HL-60 (cell line): ENCODE data around the gene RPS8.
"Not testable (repeated sequence)": the region's sequence is repeated elsewhere in the genome, so short reads cannot be mapped to it uniquely, and the experiment has no call there.

ENCODE experiments used
- DNase-seq, 2 experiments: peaks; one replicate each; pipeline ENCODE4 v3.0.0-alpha.2; 2010 to 2020; ENCODE audit warnings: low read depth in 1 of 2, low spot score in 1 of 2
- H3K27ac ChIP-seq: fragments of 250-450 bp; sonication (Bioruptor Pico); replicated peaks from 2 replicates; pipeline ENCODE4 v1.5.1; 2020; ENCODE audit warnings: mild to moderate bottlenecking, moderate library complexity
- H3K27me3 ChIP-seq: fragments of 250-450 bp; sonication (Bioruptor Pico); 2 replicates; pipeline ENCODE4 v1.5.1; 2021; ENCODE audit warnings: mild to moderate bottlenecking, moderate library complexity; ENCODE audit not compliant: insufficient read depth, poor library complexity, severe bottlenecking
- H3K4me3 ChIP-seq: replicated peaks from 2 replicates; pipeline ENCODE4 v1.5.1; 2011; ENCODE audit warnings: mild to moderate bottlenecking, control low read depth, low read length; ENCODE audit not compliant: insufficient read depth
- CTCF ChIP-seq: IDR thresholded peaks from one replicate; pipeline ENCODE4 v1.5.1; 2011; ENCODE audit warnings: low read length, control low read depth, inconsistent platforms; ENCODE audit not compliant: insufficient read depth
- GABPA ChIP-seq: IDR thresholded peaks from 2 replicates; pipeline ENCODE4 v1.6.1; 2012; ENCODE audit warnings: low read depth
- POLR2AphosphoS5 ChIP-seq: IDR thresholded peaks from 2 replicates; pipeline ENCODE4 v1.6.1; 2012; ENCODE audit warnings: low read depth
- SPI1 ChIP-seq: IDR thresholded peaks from 2 replicates; pipeline ENCODE4 v1.6.1; 2012; ENCODE audit warnings: low read depth, mild to moderate bottlenecking, borderline replicate concordance
- TF ChIP-seq, protein P1 (sequence below): IDR thresholded peaks from 2 replicates; pipeline ENCODE4 v1.6.1; 2012; ENCODE audit warnings: low read depth; ENCODE audit not compliant: insufficient replicate concordance

RPS8 gene

GRCh38 chr1:44790968-44791801 is 15.8 kb downstream of the RPS8 start:
- Histone ChIP-seq H3K27ac (no peak overlapping the region), H3K27me3 (no peaks in the 10 kb centered on the region), H3K4me3 (no peak overlapping the region)
- DNase-seq, result no peak
- TF ChIP-seq, protein P1, sequence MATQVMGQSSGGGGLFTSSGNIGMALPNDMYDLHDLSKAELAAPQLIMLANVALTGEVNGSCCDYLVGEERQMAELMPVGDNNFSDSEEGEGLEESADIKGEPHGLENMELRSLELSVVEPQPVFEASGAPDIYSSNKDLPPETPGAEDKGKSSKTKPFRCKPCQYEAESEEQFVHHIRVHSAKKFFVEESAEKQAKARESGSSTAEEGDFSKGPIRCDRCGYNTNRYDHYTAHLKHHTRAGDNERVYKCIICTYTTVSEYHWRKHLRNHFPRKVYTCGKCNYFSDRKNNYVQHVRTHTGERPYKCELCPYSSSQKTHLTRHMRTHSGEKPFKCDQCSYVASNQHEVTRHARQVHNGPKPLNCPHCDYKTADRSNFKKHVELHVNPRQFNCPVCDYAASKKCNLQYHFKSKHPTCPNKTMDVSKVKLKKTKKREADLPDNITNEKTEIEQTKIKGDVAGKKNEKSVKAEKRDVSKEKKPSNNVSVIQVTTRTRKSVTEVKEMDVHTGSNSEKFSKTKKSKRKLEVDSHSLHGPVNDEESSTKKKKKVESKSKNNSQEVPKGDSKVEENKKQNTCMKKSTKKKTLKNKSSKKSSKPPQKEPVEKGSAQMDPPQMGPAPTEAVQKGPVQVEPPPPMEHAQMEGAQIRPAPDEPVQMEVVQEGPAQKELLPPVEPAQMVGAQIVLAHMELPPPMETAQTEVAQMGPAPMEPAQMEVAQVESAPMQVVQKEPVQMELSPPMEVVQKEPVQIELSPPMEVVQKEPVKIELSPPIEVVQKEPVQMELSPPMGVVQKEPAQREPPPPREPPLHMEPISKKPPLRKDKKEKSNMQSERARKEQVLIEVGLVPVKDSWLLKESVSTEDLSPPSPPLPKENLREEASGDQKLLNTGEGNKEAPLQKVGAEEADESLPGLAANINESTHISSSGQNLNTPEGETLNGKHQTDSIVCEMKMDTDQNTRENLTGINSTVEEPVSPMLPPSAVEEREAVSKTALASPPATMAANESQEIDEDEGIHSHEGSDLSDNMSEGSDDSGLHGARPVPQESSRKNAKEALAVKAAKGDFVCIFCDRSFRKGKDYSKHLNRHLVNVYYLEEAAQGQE, result no peak
- TF ChIP-seq POLR2AphosphoS5 (no peak), SPI1 (no peak), CTCF (no peak)

DNA sequence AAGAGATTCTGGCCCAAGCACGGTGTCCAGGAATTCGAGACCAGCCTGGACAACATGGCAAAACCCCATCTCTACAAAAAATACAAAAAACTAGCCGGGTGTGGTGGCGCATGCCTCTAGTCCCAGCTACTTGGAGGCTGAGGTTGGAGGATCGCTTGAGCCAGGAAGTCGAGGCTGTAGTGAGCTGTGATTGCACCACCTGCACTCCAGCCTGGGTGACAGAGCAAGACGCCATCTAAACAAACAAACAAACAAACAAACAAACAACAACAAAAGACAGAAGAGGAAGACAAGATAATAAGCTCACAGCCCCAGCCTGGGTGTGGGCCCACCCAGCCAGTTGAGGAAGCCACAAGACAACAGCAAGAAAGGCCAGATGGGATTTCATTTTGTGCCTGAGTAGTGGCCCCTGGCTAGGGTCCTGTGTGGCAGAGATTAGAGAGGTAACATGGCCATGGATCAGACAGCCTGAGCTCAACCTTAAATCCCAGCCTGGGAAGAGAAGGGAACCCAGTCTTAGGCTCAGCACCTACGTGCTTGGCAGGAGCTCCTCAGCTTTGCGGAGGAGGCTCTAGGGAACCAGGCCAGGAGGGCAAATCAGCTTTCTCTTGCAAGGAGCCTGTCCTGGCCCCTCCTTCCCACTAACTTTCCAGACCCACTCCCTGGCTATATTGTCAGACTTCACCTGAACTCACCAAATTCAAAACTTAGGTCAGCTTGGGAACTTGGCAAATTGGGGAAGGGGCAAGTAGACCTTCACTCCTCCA is 17.6 kb downstream of the RPS8 start:
- DNase-seq, result no peak
- no peak for TF ChIP-seq GABPA
- TF ChIP-seq POLR2AphosphoS5, result no peak
- TF ChIP-seq CTCF, result no peak
- no peak overlapping the region for H3K27ac ChIP-seq

GRCh38 chr1:44797886-44798285 is 22.5 kb downstream of the RPS8 start:
- not testable (repeated sequence) for H3K27ac ChIP-seq, H3K27me3 ChIP-seq, H3K4me3 ChIP-seq, DNase-seq

More for the DNA sequence above, 17.6 kb downstream of the RPS8 start:
- Histone ChIP-seq H3K27me3 (no peaks in the 10 kb centered on the region), H3K4me3 (no peak overlapping the region)

GRCh38 chr1:44798481-44799365 is 23.4 kb downstream of the RPS8 start:
- Histone ChIP-seq H3K27ac (peak overlapping the region; percentile 84; the same call in 1 of the 2 replicates), H3K4me3 (no peak overlapping the region), H3K27me3 (no peaks in the 10 kb centered on the region)
- DNase-seq, result no peak
- TF ChIP-seq SPI1, result no peak
- no peak for TF ChIP-seq POLR2AphosphoS5
- TF ChIP-seq, protein P1, result no peak
- no peak for TF ChIP-seq GABPA
- no peak for TF ChIP-seq CTCF
